Measurements from ENCODE around the gene TMSB4X.
"Not testable (repeated sequence)": the region's sequence is repeated elsewhere in the genome, so short reads cannot be mapped to it uniquely, and the experiment has no call there.

GRCh38 chrX:12976819-12977732, 2.2 kb downstream of the TMSB4X start:
- TF ChIP-seq EZH2 (IDR thresholded peaks at IDR 0.05); POLR2AphosphoS5 (IDR thresholded peaks at IDR 0.05; ENCODE audit: borderline replicate concordance, low read depth, low read length): not testable (repeated sequence)
